HG03460 (cell line): ENCODE measurements around the gene BABAM2.

Source experiments
- ATAC-seq: cut with Tn5 transposase; IDR thresholded peaks from one replicate; pipeline ENCODE4 v1.9.1; 2021; ENCODE audit not compliant: unreplicated experiment

BABAM2 gene

GRCh38 chr2:28294451-28294850, 403.9 kb downstream of the BABAM2 start:
- ATAC-seq, result no peak

DNA sequence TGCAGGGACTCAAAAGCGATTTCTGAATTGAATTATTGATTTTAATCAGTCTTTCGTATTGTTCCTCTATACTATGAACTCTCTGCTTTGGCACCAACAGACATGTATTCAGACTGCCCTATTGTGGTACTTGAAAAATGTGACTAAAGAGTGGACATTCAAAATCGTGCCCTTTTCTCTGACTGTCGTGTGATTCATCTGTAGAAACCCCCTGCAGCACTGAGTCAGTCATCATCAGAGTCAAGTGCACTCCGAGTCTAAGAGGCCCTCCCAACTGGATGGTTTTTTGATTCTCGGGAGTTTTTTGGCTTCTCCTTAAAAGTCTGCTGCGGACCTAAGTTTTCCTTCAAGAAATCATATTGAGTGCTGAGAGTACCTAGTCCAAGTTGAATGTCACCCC, 405.7 kb downstream of the BABAM2 start:
- no peak for ATAC-seq

GRCh38 chr2:28296904-28297303, 406.4 kb downstream of the BABAM2 start:
- ATAC-seq, result no peak

GRCh38 chr2:28297531-28297930, 407.0 kb downstream of the BABAM2 start:
- ATAC-seq, result no peak

GRCh38 chr2:28298406-28298805, 407.9 kb downstream of the BABAM2 start:
- no peak for ATAC-seq

DNA sequence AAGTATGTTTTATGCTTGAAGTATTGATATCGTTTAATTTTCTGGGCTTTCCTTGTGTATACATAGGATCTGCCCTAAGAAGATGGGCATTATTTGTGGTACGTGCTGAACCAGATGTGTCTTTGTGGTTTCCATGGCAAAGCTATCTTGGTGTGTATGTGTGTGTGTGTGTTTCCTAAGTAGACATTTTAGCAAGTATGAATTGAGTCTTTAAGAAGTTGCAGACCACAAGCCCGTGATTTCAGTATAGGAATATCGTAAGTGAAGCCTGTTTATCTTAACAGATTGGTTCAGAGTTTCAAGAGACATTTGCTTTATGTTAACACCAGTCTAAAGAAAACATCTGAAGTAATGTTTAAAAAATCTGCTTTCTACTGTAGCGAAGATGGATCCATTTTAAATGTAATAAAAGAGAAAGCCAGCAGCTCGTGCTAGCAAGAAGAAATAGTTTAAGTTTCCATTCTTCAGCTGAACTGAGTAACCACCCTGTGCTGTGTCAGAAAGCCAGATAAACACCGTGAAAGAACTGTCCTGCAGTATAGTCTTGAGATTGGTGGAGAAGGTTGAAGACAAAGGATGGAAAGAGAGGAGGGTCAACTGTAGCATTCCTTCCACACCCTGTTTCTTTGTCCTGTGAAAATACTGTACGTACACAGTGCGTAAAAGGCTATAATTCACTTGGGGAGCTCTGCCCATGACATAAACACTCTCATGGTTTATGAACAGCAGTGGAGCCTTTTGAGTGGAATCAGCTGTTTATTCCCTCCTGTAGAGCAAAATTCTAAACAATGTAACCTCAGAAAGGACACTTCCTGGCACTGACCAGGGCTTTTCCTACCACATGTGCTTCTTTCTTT, 410.2 kb downstream of the BABAM2 start:
- ATAC-seq, result no peak

GRCh38 chr2:28305202-28305601, 414.7 kb downstream of the BABAM2 start:
- ATAC-seq, result no peak

- ATAC-seq, result no peak
Observed at GRCh38 chr2:28310107-28310506, 419.6 kb downstream of the BABAM2 start.

DNA sequence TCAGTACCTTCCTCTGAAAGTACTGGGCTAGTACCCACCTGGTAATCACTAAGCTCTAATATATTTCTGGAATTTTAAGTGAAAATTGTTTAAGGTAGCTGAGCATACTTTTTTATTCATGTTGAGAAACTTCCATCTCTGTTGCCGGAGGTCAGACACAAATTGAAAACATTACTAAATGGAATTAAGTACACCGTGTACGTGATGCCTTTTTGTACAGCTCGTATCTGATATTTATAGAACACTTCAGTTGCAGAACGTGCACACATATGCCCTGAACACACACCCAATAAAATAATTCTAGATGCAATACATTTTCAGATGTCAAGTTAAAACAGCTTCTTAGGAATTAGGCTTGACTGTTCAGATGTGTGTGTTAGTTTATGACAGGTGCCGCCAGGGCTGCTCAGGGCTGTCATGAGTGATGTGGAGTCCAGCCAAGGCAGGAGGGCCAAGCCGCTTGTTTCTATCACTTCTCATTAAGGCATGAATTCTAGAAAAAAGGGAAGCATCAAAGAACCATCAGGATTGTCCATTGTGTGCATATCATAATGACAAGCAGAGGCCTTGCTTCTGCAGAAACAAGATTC, 421.2 kb downstream of the BABAM2 start:
- no peak for ATAC-seq

DNA sequence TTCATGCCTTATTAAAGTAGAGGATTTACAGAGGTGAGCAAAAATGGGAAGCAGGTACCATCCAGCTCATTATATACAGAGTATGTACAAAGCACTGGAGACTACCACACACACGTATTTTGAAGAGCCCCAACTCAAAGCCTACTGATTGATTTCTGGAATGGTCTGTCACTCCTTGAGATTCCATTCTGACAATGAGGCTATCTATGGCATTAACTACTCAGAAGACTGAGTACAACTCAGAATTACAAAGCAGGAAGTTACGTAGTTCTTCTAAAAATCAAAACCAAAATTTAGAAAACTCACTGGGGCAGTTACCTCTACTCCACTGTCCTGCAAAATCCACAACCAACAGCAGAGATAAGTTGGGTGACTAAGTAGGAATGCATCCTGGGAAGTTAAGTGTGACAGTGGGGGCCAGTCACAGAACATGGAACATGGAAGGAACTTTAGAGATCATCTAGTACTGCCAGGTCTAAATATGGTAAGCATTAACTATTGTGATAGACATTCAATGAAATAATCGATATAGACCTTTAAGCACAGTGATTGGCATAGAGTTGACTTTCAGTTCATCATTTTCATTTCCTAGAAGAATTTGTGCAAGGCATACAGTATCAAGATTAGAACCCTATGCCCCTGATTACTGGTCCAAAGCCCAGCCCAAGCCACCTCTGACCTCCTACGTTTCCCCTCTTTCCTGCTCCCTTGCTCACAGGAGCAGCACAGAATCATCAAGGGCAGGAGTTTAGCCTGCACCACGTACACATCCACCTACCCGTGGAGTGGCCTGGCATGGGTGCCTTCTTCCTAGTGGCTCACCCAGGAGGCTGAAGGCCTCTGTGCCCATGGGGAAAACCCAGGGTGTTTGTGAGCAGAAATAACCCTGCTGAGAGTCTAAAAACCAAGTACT, 422.0 kb downstream of the BABAM2 start:
- ATAC-seq, result no peak

DNA sequence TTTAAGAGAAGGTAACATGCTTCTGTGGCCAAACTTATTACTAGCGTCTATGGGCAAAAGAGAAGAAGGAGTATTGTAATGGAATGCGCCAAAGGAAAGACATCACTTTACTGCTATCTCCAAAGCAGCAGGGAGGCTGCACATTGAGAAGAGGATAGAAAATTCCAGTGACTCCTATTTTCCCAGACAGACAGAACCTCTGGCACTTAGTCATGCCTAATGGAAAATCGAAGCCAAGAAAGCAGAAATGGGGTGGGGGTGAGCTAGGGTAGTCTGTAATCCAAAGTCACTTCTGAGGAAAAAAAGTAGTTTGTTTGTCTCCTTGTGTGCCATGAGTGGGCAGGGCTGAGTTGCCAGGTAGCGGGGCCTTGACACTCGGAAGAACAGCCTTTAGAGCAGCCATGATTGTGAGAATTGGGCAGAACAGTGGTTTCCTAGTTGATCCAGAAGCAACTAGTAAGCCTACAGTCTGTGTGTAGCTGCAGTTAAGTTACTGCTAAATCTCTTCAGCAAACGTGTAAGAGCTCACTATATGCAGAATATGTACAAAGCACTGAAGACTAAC, 422.8 kb downstream of the BABAM2 start:
- no peak for ATAC-seq

DNA sequence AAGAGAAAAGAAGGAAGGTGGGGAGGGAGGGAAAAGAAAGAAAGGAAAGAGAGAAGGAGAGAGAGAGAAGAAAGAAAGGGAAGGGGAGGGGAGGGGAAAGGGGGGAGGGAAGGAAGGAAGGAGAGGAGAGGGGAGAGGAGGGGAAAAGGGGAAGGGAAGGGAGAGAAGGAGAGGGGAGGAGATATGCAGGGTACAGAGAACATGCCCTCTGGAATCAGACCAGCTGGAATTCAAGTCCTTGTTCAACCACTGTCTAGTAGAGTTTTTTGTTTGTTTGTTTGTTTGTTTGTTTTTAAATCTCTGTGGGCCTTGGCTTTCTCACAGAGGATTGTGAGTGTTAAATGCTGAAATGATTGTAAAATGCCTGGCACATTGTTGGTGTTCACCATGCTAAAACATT, 424.4 kb downstream of the BABAM2 start:
- no peak for ATAC-seq

- ATAC-seq, result no peak
Observed at GRCh38 chr2:28316546-28317335, 426.2 kb downstream of the BABAM2 start.

- no peak for ATAC-seq
Observed at GRCh38 chr2:28317390-28317789, 426.9 kb downstream of the BABAM2 start.

DNA sequence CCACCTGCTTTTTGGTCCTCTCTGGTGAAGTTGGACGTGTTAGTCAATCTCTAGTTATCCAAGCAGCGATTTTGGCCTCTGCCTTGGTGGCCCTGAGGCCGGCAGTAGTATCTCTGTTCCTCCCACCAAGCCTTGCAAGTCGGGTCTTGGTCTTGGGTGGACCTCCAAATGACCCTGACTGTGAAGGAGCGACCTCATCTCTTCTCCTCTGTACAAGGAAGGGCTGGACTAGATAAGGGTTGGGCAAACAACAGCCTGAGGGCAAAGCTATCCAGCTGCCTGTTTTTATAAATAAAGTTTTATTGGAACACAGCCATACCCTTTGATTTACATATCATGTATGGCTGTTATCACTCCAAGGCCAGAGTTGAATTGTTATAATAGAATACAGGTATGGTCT, 427.5 kb downstream of the BABAM2 start:
- no peak for ATAC-seq

GRCh38 chr2:28318462-28319117, 428.1 kb downstream of the BABAM2 start:
- ATAC-seq, result no peak

DNA sequence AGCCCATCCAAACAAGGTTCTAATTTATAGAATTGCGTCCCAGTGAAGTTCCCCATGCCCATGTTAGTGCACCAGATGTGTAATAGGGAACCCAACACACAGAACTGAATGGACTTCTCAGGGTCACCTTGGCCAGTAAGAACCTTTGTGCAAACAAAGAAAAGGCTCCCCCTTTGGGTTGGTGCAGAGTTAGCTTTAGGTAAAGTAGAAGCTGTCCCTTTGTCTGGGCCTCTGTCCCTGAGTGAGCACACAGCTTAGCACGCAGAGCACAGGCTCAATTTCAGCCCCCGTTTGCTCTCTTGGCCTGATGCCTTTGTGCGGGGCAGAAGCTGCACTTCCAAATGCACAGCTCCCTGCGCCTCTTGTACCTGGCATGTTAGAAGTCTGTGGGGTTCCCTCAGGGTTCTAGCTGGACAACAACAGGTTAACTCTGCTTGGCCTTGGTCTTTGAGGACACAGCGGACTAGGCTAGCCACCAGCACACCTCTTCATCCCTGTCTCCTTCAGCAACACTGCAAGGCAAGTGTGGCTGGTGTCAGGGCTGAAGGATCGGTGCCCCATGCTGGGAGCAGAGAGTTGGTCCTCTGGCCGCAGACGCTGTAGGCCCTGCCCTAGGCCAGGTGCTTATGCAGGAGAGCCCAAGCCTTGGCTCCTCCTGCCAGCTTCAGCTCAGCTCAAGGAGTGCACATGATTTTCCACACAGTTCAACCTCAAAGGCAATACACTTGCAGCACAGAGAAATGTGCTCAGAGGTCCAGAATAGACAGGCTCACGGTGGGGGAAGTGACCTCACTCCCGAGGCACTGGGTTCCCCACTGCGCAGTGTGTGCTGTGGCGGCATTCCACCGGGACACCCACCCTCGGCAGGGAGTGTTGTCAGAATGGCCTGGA, 428.8 kb downstream of the BABAM2 start:
- ATAC-seq, result no peak

- no peak for ATAC-seq
Observed at GRCh38 chr2:28320009-28320365, 429.5 kb downstream of the BABAM2 start.

- ATAC-seq, result no peak
Observed at GRCh38 chr2:28320371-28320770, 429.8 kb downstream of the BABAM2 start.
